Measurements from ENCODE around the gene HNRNPH2.

Gene HNRNPH2

DNA sequence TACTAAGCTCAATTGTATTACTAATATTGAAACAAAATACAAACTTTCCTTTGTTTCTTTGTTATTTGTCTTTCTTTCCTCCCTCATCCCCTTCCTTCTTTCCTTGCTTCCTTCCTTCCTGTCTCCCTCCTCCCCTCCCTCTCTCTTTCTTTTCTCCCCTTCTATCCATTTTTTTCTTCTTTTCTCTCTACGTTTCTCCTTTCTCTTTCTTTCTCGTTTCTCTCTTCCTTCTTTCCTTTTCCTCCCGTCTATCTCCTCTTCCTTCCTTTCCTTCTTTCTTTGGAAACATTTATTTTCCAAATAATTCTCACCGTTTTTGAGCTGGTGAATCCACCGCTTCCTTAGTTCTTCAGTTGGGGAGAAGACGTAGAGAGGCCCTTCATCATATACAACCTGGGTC, 38.3 kb upstream of the HNRNPH2 start:
- no peak for TF ChIP-seq CTCF (conservative IDR thresholded peaks at IDR 0.05; ENCODE audit: low read length)
- no peak for DNase-seq (ENCODE audit: low read depth)
- no peak overlapping the region for H3K4me3 ChIP-seq (ENCODE audit: low read length)

DNA sequence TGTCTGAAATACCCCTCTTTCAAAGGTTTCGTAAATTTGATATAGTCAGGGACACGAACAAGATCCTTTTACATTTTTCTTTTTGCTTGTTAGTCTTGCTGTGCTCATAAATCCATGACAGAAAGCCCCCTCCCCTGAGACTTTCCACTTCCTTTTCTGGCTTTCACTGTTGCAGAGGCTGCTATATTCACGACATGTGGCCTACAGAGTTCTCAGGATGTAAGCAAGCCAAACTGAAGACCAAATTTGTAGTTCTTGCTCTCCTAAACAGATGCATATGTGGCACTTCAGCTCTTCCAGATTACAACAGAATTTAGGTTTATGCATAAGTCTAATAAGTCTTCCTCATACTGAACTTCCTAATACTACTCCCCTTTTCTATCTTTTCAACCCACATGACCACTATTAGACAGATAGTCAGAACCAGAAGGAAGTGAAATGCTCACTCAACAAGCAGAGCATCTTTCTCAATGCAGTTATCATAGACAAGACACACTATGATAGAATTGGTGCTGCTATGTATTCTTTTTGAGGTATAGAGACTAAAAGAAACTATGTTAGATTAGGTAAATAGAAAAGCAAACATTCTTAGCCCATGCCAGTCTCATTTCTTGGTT, 37.0 kb upstream of the HNRNPH2 start:
- no peak overlapping the region for H3K4me3 ChIP-seq (ENCODE audit: low read length)
- DNase-seq (ENCODE audit: low read depth), result no peak
- TF ChIP-seq CTCF (conservative IDR thresholded peaks at IDR 0.05; ENCODE audit: low read length), result no peak

- H3K4me3 ChIP-seq (ENCODE audit: low read length), result no peak overlapping the region
- DNase-seq (ENCODE audit: low read depth), result no peak
- TF ChIP-seq CTCF (conservative IDR thresholded peaks at IDR 0.05; ENCODE audit: low read length), result no peak
These were observed 30.5 kb upstream of the HNRNPH2 start for GRCh38 chrX:101377547-101377946.

- DNase-seq (ENCODE audit: low read depth), result no peak
- no peak for TF ChIP-seq CTCF (conservative IDR thresholded peaks at IDR 0.05; ENCODE audit: low read length)
- H3K4me3 ChIP-seq (ENCODE audit: low read length), result no peak overlapping the region
These were observed 24.3 kb upstream of the HNRNPH2 start for GRCh38 chrX:101383679-101384205.

- no peak for TF ChIP-seq CTCF (conservative IDR thresholded peaks at IDR 0.05; ENCODE audit: low read length)
- DNase-seq (ENCODE audit: low read depth), result no peak
- no peak overlapping the region for H3K4me3 ChIP-seq (ENCODE audit: low read length)
These were observed 22.9 kb upstream of the HNRNPH2 start for GRCh38 chrX:101385026-101385684.

DNA sequence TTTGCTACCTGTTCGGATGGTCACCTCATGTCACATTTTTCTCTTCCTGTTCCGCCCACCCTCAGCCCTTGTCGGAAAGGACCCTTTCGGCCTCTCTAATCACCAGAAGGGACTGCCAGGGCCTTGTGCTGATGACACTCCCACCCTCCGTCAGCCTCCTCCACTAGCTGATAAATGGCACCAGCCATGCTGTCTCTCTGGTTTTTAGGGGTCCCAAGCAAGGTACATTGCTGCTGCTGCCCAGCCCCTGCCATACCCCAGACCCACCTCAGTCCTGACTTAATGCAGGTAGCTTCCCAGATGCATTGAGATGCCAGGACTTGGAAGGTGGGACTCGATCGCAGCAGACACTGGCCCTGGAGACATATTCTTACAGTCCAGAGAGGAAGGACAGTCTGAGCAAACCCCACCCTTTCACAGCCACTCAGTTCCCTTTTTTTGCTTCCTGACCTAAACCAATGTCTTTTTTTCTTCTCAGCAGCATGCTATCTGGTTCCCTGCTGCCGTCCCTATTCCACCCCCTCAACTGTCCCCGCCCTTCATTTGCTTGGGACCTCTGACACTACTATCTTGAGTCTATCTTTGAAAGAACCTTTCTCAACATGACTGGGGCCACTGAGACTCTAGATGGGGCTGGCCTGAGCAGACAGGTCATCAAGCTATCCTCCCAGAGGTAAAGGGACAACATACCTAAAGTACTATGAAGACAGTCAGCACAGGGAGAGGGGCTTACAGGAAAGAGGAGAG, 22.1 kb upstream of the HNRNPH2 start, which contains the start of gene BTK:
TSS of gene BTK (minus strand) at position 397 of the 747 bp plus-strand sequence. CDS start 10,907 bp downstream, outside the sequence.
- no peak within 1 kb of the TSS for H3K4me3 ChIP-seq (ENCODE audit: low read length)
- no peak for TF ChIP-seq CTCF (conservative IDR thresholded peaks at IDR 0.05; ENCODE audit: low read length)
- DNase-seq (ENCODE audit: low read depth), result no peak
